HepG2 (cell line): ENCODE results near the gene ADGRL3. TPM values are rescaled to one million over a fixed set of nuclear protein-coding genes. Genes with fewer than 3 reads are reported as not detected.

ENCODE experiments used
- CHCHD3 ChIP-seq: sonication (generic); formaldehyde crosslinking; IDR thresholded peaks from 2 replicates; pipeline ENCODE4 v1.8.0; 2022; ENCODE audit warnings: mild to moderate bottlenecking, missing genetic modification reagents, moderate library complexity
- DMTF1 ChIP-seq: sonication (generic); formaldehyde crosslinking; IDR thresholded peaks from 2 replicates; pipeline ENCODE4 v1.4.0; 2020; ENCODE audit warnings: mild to moderate bottlenecking, missing genetic modification reagents
- EP300 ChIP-seq, 3 experiments: sonication (generic) in 1 of 3; formaldehyde crosslinking in 1 of 3; IDR thresholded peaks; 2 replicates each; pipeline versions ENCODE4 v1.5.1 to v1.6.1; 2011 to 2020; ENCODE audit warnings: low read depth in 2 of 3, low read length in 2 of 3, borderline replicate concordance in 1 of 3, improper control_type of control experiment in 1 of 3, mild to moderate bottlenecking in 1 of 3, missing genetic modification reagents in 1 of 3, moderate library complexity in 1 of 3
- FOSL2 ChIP-seq: sonication (generic); formaldehyde crosslinking; IDR thresholded peaks from 2 replicates; pipeline ENCODE4 v1.4.0; 2020; ENCODE audit warnings: missing genetic modification reagents
- HMG20B ChIP-seq: conservative IDR thresholded peaks from 2 replicates; pipeline ENCODE4 v1.6.1; 2016; ENCODE audit warnings: missing genetic modification reagents, missing compliant biosample characterization
- PHF8 ChIP-seq: sonication (generic); formaldehyde crosslinking; IDR thresholded peaks from 2 replicates; pipeline ENCODE4 v1.5.0; 2020; ENCODE audit warnings: missing genetic modification reagents
- PRDM15 ChIP-seq: sonication (generic); formaldehyde crosslinking; IDR thresholded peaks from 2 replicates; pipeline ENCODE4 v1.4.0; 2020; ENCODE audit warnings: missing genetic modification reagents
- RXRA ChIP-seq: sonication (generic); formaldehyde crosslinking; IDR thresholded peaks from 2 replicates; pipeline ENCODE4 v1.5.1; 2020; ENCODE audit warnings: missing genetic modification reagents
- SOX5 ChIP-seq: IDR thresholded peaks from 2 replicates; pipeline ENCODE4 v1.6.1; 2016; ENCODE audit warnings: borderline replicate concordance
- TCF7 ChIP-seq: sonication (generic); IDR thresholded peaks from 2 replicates; pipeline ENCODE4 v1.6.1; 2016; ENCODE audit warnings: antibody characterized with exemption, low read depth
- ZBTB25 ChIP-seq: IDR thresholded peaks from 2 replicates; pipeline ENCODE4 v1.6.1; 2018; ENCODE audit warnings: missing genetic modification reagents
- ZBTB49 ChIP-seq: sonication (generic); formaldehyde crosslinking; IDR thresholded peaks from 2 replicates; pipeline ENCODE4 v1.4.0; 2020; ENCODE audit warnings: missing genetic modification reagents, borderline replicate concordance
- ZNF232 ChIP-seq: sonication (generic); formaldehyde crosslinking; IDR thresholded peaks from 2 replicates; pipeline ENCODE4 v1.4.0; 2020; ENCODE audit warnings: missing genetic modification reagents, borderline replicate concordance
- ZNF251 ChIP-seq: sonication (generic); formaldehyde crosslinking; IDR thresholded peaks from 2 replicates; pipeline ENCODE4 v1.9.0; 2021; ENCODE audit warnings: mild to moderate bottlenecking, missing genetic modification reagents
- ZNF354B ChIP-seq: sonication (generic); formaldehyde crosslinking; IDR thresholded peaks from 2 replicates; pipeline ENCODE4 v1.8.0; 2022; ENCODE audit warnings: mild to moderate bottlenecking, missing genetic modification reagents
- ZNF451 ChIP-seq: sonication (generic); formaldehyde crosslinking; IDR thresholded peaks from 2 replicates; pipeline ENCODE4 v1.5.0; 2020; ENCODE audit warnings: mild to moderate bottlenecking, missing genetic modification reagents
- polyA plus RNA-seq, 8 experiments: library from polyadenylated mRNA; depleted of rRNA in 3 of 8; stranded (reverse) in 7 of 8; unstranded in 1 of 8; fragments of >200 nt; fragmentation: Illumina TruSeq in 4 of 8; extraction: Trizol in 4 of 8; gene quantifications; 2 replicates each; pipeline versions ENCODE4 v1.2.1 to v1.2.3, GENCODE V29; 2011 to 2016; ENCODE audit warnings: low read depth in 4 of 8, missing spikeins in 1 of 8, mixed read lengths in 1 of 8; ENCODE audit not compliant: insufficient read depth in 1 of 8
- total RNA-seq, 5 experiments: library from RNA; depleted of rRNA; stranded (reverse); fragments of >200 nt; fragmentation: Illumina TruSeq; extraction: Trizol; gene quantifications; 2 replicates each; pipeline ENCODE4 v1.2.3, GENCODE V29; 2016; ENCODE audit warnings: low read depth in 1 of 5

Gene ADGRL3
- total and polyA plus RNA-seq, 2 of the 13 experiments (the other 11 are each of a cell fraction or from before 2014, with no cell fraction given), result 0.04 to 0.05 TPM

GRCh38 chr4:61462451-61463326, 262.6 kb downstream of the ADGRL3 start (continued):
- TF ChIP-seq DMTF1 (CRISPR knock-in tag), result no peak
- TF ChIP-seq PHF8 (CRISPR knock-in tag), result no peak
- TF ChIP-seq SOX5 (CRISPR knock-in tag), result peak; percentile 55; the same call in 1 of the 2 replicates
- peak; percentile 79 for TF ChIP-seq FOSL2 (CRISPR knock-in tag)
- TF ChIP-seq ZNF251 (CRISPR knock-in tag), result no peak
- TF ChIP-seq EP300 (IDR thresholded peaks at IDR 0.05; ENCODE audit: low read depth in 2 of 2, low read length in 2 of 2), result peak in 1 of 2 experiments; percentile 76; a peak in 2 of 4 replicates
- TF ChIP-seq EP300 (CRISPR knock-in tag; IDR thresholded peaks at IDR 0.05; ENCODE audit: borderline replicate concordance), result peak; percentile 74; the same call in 1 of the 2 replicates
- no peak for TF ChIP-seq RXRA (CRISPR knock-in tag)
- TF ChIP-seq ZNF232 (CRISPR knock-in tag), result no peak
- no peak for TF ChIP-seq ZBTB25 (CRISPR knock-in tag)
- TF ChIP-seq CHCHD3 (CRISPR knock-in tag), result no peak
- no peak for TF ChIP-seq ZNF451
- TF ChIP-seq ZBTB49 (CRISPR knock-in tag), result no peak
- 0 out of 2 replicates have a peak, but pooled peaks have one; percentile 20 for TF ChIP-seq HMG20B
- no peak for TF ChIP-seq PRDM15 (CRISPR knock-in tag)
- peak; percentile 75 for TF ChIP-seq TCF7
- TF ChIP-seq ZNF354B (CRISPR knock-in tag), result no peak
